Measurements from ENCODE around the gene KLF5.
"Not testable (repeated sequence)": the region's sequence is repeated elsewhere in the genome, so short reads cannot be mapped to it uniquely, and the experiment has no call there.

The KLF5 gene

GRCh38 chr13:73058736-73059459 lies at the start of gene KLF5:
Gene KLF5 (plus strand): TSS chr13:73059005. CDS start chr13:73059328, 323 bp downstream.
- peak; percentile 90 for DNase-seq (ENCODE audit: low read depth)

- no peak for DNase-seq (ENCODE audit: low read depth)
These were observed 47.1 kb upstream of the KLF5 start for GRCh38 chr13:73011751-73012150.

GRCh38 chr13:73015805-73016204 lies 43.0 kb upstream of the KLF5 start:
- no peak for DNase-seq (ENCODE audit: low read depth)

- DNase-seq (ENCODE audit: low read depth), result no peak
These were observed 40.5 kb upstream of the KLF5 start for GRCh38 chr13:73018336-73018735.

- DNase-seq (ENCODE audit: low read depth), result no peak
These were observed 33.4 kb upstream of the KLF5 start for GRCh38 chr13:73025217-73026012.

GRCh38 chr13:73034901-73035300 lies 23.9 kb upstream of the KLF5 start:
- no peak for DNase-seq (ENCODE audit: low read depth)

GRCh38 chr13:73035660-73036059 lies 23.1 kb upstream of the KLF5 start:
- no peak for DNase-seq (ENCODE audit: low read depth)

- DNase-seq (ENCODE audit: low read depth), result no peak
These were observed 22.2 kb upstream of the KLF5 start for GRCh38 chr13:73036566-73036965.

GRCh38 chr13:73038064-73038463 lies 20.7 kb upstream of the KLF5 start:
- DNase-seq (ENCODE audit: low read depth), result no peak

DNA sequence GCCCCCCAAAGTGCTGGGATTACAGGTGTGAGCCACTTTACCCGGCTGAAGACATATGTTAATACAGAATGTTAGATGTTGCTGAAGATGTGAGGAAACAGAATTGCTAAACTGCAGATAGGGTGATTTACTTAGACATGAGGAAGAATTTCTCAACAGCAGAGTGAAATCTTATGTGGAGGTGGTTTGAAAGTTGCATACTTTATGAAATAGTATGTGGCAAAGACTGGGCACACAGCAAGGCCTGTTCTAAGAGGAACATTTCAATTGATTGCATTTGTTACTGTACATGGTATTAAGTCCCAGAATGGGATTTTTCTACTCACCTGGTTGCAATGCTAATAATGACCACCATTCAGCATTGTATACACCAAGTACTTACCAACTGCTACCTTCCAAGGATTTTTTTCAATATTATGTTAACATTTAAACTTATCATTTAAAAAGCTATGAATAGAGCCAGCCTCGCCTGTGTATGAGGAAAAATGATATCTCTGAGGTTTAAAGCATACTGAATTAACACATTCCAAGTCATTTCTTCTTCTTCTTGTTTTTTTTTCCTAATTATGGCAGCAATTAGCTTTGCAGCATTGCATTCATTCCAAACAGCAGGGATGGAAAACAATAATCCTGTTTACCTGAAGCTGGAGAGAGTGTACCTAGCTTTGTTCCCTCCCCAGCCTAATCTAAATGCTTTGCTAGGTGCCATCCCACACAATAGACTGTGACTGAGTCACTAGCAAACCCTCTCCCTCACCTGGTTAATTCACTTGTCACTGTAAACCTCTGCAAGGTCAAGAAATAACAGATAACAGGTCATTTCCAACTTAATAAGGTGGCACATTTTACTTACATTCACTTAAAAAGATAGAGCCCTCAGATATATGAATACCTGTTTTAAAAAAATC lies 19.4 kb upstream of the KLF5 start:
- DNase-seq (ENCODE audit: low read depth), result peak; percentile 44

GRCh38 chr13:73040484-73040883 lies 18.3 kb upstream of the KLF5 start:
- DNase-seq (ENCODE audit: low read depth), result no peak

DNA sequence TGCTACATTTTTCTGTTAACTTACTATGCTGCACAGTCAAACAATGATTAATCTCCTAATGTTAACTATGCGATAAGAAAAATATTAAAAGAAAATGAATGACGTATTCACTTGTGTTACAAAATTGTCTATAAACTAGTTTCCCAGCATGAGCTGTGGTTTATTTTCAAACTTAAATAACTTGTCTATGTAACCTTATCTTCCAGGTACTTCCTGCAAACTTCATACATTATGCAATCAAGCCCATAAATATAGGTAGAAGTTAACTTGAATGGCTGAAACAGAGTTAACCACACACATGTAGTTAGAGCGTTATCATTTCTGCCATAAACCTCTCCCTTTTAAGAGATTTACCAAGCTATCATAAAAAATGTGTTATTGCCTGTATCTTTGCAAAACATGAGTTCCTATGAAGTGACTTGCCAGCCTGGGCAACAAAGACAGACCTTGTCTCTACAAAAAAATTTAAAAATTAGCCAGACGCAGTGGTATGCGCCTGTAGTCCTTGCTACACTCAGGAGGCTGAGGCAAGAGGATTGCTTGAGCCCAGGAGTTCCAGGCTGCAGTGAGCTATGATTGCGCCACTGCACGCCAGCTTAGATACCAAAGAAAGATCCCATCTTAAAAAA lies 17.7 kb upstream of the KLF5 start:
- DNase-seq (ENCODE audit: low read depth), result no peak

- no peak for DNase-seq (ENCODE audit: low read depth)
These were observed 13.8 kb upstream of the KLF5 start for GRCh38 chr13:73045031-73045430.

GRCh38 chr13:73048615-73049014 lies 10.2 kb upstream of the KLF5 start:
- DNase-seq (ENCODE audit: low read depth), result not testable (repeated sequence)

DNA sequence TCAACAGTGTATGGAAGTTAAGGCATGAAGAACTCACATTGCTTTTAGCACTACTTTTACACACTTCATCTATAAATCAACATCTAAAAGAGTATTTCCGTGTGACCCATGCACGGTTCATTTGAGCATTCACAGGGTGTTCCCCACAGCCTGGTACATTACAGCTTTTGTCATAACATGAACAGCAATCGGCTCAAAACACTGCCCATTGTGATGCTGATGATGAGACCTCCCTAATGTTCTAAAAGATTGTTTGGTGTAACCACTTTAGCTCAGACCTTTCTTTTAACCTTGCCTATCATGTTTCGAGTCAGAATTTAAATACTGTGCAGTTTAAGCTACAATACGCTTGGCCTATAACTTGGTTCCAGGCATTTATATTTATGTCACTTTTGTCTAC lies 4.1 kb upstream of the KLF5 start:
- DNase-seq (ENCODE audit: low read depth), result no peak

DNA sequence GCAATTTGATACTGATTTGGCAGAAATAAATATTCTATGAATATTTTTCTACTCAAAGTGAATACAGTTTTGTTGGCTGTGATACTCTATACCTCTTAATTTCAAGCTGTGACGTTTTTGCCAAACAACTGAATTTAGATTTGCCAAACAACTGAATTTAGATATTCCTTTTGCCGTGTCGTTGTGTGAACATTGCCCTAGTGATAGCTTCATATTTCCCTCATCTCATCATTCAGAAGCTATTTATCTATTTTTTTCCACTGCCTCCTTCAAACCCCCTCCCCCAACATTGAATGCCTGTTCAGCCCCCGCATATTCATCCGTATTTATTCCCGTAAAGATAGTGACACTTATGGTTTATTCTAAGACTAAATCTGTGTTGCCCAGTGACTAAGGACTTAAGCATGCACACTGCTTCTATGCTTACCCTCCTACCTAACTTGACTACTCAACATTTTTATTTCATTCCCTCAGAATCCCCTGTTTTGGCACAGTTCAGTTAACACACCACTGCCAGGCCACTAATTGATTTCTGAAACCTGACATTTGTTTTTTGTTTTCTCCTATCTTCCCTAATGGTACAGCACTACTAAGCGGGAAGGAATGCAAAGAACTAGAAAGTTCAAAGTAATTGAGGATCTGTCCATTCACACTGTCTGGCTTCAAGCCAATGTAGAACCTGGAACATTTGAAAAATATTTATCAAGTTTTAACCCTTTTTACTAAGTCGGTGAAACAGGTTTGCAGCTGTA lies 2.8 kb upstream of the KLF5 start:
- peak; percentile 34 for DNase-seq (ENCODE audit: low read depth)

DNA sequence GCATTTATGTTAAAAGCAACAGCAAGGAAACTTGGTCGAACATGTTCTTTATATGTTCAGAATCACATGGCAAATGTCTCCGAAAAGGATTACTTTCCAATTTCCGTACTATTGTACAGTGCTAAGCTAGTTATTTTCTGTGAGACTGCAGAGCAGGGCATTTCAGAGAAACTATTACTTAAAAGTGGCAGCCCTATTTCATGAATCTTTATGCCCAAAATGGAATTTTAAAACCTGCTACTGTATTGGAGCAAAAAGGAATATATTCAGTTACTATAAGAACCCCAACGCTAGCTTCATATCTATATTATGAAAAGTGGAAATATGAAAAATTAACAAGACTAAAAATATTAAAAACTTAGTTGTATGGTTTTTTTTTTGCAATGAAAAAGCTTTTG lies 2.2 kb upstream of the KLF5 start:
- no peak for DNase-seq (ENCODE audit: low read depth)

GRCh38 chr13:73057284-73058063 lies 1.3 kb upstream of the KLF5 start:
- no peak for DNase-seq (ENCODE audit: low read depth)

- DNase-seq (ENCODE audit: low read depth), result no peak
These were observed 816 bp upstream of the KLF5 start for GRCh38 chr13:73058064-73058313.

DNA sequence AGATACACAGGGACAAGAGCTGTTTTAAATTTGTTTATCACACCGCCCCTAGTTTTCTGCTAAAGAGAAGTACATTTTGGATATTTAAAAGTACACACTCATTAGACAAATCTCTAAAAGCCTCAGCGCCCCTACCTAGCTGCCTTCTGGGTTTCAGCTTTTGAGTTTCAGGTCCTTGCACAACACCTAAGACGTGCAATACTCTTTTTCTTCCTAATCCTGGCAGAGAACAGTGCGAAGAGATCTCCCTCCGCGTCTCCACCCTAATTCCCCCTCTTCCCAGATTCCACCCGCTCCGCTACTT lies 421 bp upstream of the KLF5 start:
- no peak for DNase-seq (ENCODE audit: low read depth)

Measured in fibroblast of gingiva (primary cell).